Liver (tissue), 9 donors: ENCODE data around the gene SLC4A5. TPM values are rescaled to one million over a fixed set of nuclear protein-coding genes. Genes with fewer than 3 reads are reported as not detected.

Source experiments
- DNase-seq: peaks from one replicate; pipeline ENCODE4 v3.0.0-alpha.2; 2017; ENCODE audit warnings: low spot score
- H3K27ac ChIP-seq, 2 donors: one replicate each; pipeline ENCODE4 v1.7.0; 2013; ENCODE audit warnings: inconsistent platforms in 2 of 2, low read length in 2 of 2, control low read depth in 1 of 2, low read depth in 1 of 2, mild to moderate bottlenecking in 1 of 2
- H3K27me3 ChIP-seq, 4 donors: one replicate each; pipeline versions ENCODE4 v1.6.1 to v1.7.0; 2013; ENCODE audit warnings: low read length in 3 of 4, inconsistent platforms in 1 of 4, mild to moderate bottlenecking in 1 of 4, moderate library complexity in 1 of 4; ENCODE audit not compliant: control insufficient read depth in 4 of 4, insufficient read depth in 4 of 4
- H3K36me3 ChIP-seq, 4 donors: one replicate each; pipeline versions ENCODE4 v1.6.1 to v1.7.0; 2013; ENCODE audit warnings: low read length in 3 of 4, mild to moderate bottlenecking in 3 of 4, low read depth in 1 of 4, moderate library complexity in 1 of 4; ENCODE audit not compliant: control insufficient read depth in 4 of 4, insufficient read depth in 3 of 4
- H3K4me1 ChIP-seq, 4 donors: one replicate each; pipeline versions ENCODE4 v1.6.1 to v1.7.0; 2013; ENCODE audit warnings: low read length in 3 of 4, mild to moderate bottlenecking in 3 of 4, moderate library complexity in 1 of 4; ENCODE audit not compliant: control insufficient read depth in 4 of 4, insufficient read depth in 4 of 4
- H3K4me3 ChIP-seq, 3 donors: one replicate each; pipeline versions ENCODE4 v1.6.1 to v1.7.0; 2013; ENCODE audit warnings: low read length in 3 of 3, control low read depth in 1 of 3, low read depth in 1 of 3, mild to moderate bottlenecking in 1 of 3
- H3K9ac ChIP-seq, 2 donors: one replicate each; pipeline ENCODE4 v1.7.0; 2013; ENCODE audit warnings: low read length in 2 of 2, mild to moderate bottlenecking in 2 of 2, moderate library complexity in 2 of 2, control low read depth in 1 of 2, low read depth in 1 of 2
- H3K9me3 ChIP-seq, 4 donors: one replicate each; pipeline versions ENCODE4 v1.6.1 to v1.7.0; 2013; ENCODE audit warnings: low read length in 3 of 4; ENCODE audit not compliant: control insufficient read depth in 4 of 4
- EGR1 ChIP-seq, 2 donors: IDR thresholded peaks; 2 replicates each; pipeline ENCODE4 v1.6.1; 2016 to 2018; ENCODE audit warnings: antibody characterized with exemption in 2 of 2, low read depth in 2 of 2
- FOXA1 ChIP-seq: IDR thresholded peaks from 2 replicates; pipeline ENCODE4 v1.6.1; 2016; ENCODE audit warnings: antibody characterized with exemption
- FOXA2 ChIP-seq: IDR thresholded peaks from 2 replicates; pipeline ENCODE4 v1.6.1; 2016; ENCODE audit warnings: antibody characterized with exemption
- GABPA ChIP-seq, 2 donors: IDR thresholded peaks in 1 of 2; conservative IDR thresholded peaks in 1 of 2; 2 replicates each; pipeline ENCODE4 v1.6.1; 2016; ENCODE audit warnings: antibody characterized with exemption in 2 of 2, mild to moderate bottlenecking in 1 of 2, moderate library complexity in 1 of 2
- HNF4A ChIP-seq, 2 donors: conservative IDR thresholded peaks; 2 replicates each; pipeline ENCODE4 v1.6.1; 2016; ENCODE audit warnings: antibody characterized with exemption in 2 of 2, mild to moderate bottlenecking in 2 of 2
- HNF4G ChIP-seq: IDR thresholded peaks from 2 replicates; pipeline ENCODE4 v1.6.1; 2016; ENCODE audit warnings: antibody characterized with exemption
- JUND ChIP-seq, 2 donors: IDR thresholded peaks; 2 replicates each; pipeline ENCODE4 v1.6.1; 2016; ENCODE audit warnings: antibody characterized with exemption in 2 of 2
- MAX ChIP-seq: IDR thresholded peaks from 2 replicates; pipeline ENCODE4 v1.6.1; 2016; ENCODE audit warnings: antibody characterized with exemption
- NR2F2 ChIP-seq: IDR thresholded peaks from 2 replicates; pipeline ENCODE4 v1.6.1; 2016; ENCODE audit warnings: antibody characterized with exemption
- RAD21 ChIP-seq, 2 donors: IDR thresholded peaks; 2 replicates each; pipeline ENCODE4 v1.6.1; 2016; ENCODE audit warnings: antibody characterized with exemption in 2 of 2, mild to moderate bottlenecking in 2 of 2
- REST ChIP-seq: IDR thresholded peaks from 2 replicates; pipeline ENCODE4 v1.6.1; 2016; ENCODE audit warnings: antibody characterized with exemption, mild to moderate bottlenecking
- RXRA ChIP-seq, 2 donors: IDR thresholded peaks; 2 replicates each; pipeline ENCODE4 v1.6.1; 2017 to 2018; ENCODE audit warnings: antibody characterized with exemption in 2 of 2, mild to moderate bottlenecking in 1 of 2
- SP1 ChIP-seq: IDR thresholded peaks from 2 replicates; pipeline ENCODE4 v1.6.1; 2018; ENCODE audit warnings: antibody characterized with exemption, mild to moderate bottlenecking
- TAF1 ChIP-seq: conservative IDR thresholded peaks from 2 replicates; pipeline ENCODE4 v1.6.1; 2016; ENCODE audit warnings: antibody characterized with exemption, mild to moderate bottlenecking
- YY1 ChIP-seq: IDR thresholded peaks from 2 replicates; pipeline ENCODE4 v1.6.1; 2016; ENCODE audit warnings: antibody characterized with exemption, mild to moderate bottlenecking
- ZBTB33 ChIP-seq: IDR thresholded peaks from 2 replicates; pipeline ENCODE4 v1.6.1; 2016; ENCODE audit warnings: antibody characterized with exemption
- WGBS: extraction: QIAGEN DNeasy Blood & Tissue Kit; methylation state at CpG from one replicate; pipeline ENCODE4 v1.1.7; 2013; 5-methylcytosine and 5-hydroxymethylcytosine counted together
- polyA plus RNA-seq, 2 donors: library from polyadenylated mRNA; stranded (reverse) in 1 of 2; unstranded in 1 of 2; fragments of 200-250 nt in 1 of 2; fragments of >200 nt in 1 of 2; fragmentation: Nextera tagmentation in 1 of 2; extraction: Ambion mirVana in 1 of 2; gene quantifications; one replicate each; pipeline versions ENCODE4 v1.2.1 to v1.2.3, GENCODE V29; 2013 to 2015
- total RNA-seq, 2 donors: library from RNA; depleted of rRNA; stranded (reverse); fragments of >200 nt; gene quantifications; one replicate each; pipeline ENCODE4 v1.2.3, GENCODE V29; 2014
- TF ChIP-seq, protein P1 (sequence below): IDR thresholded peaks from 2 replicates; pipeline ENCODE4 v1.6.1; 2016; ENCODE audit warnings: antibody characterized with exemption
- TF ChIP-seq, protein P2 (sequence below): fragments of 150-350 bp; IDR thresholded peaks from 2 replicates; pipeline ENCODE4 v1.5.1; 2017; ENCODE audit warnings: improper control_type of control experiment, low read depth, low read length; ENCODE audit not compliant: missing input control
- donor health status: healthy.
- donor health status: healthy.
- donor health status: healthy.
- donor health status: healthy.
- donor health status: healthy.

SLC4A5 gene
- total and polyA plus RNA-seq, 4 donors = 0.12 to 0.50 (median 0.29) TPM

- DNase-seq = no peak
- Histone ChIP-seq H3K27me3 (no peaks in the 10 kb centered on the region), H3K27ac (no peak overlapping the region), H3K4me1 (no peaks in the 10 kb centered on the region), H3K36me3 (no peaks in the 10 kb centered on the region), H3K9ac (no peak overlapping the region), H3K9me3 (no peaks in the 10 kb centered on the region), H3K4me3 (no peak overlapping the region)
- TF ChIP-seq RXRA (IDR thresholded peaks at IDR 0.05) = no peak
- TF ChIP-seq MAX = no peak
- no peak for TF ChIP-seq HNF4G
- TF ChIP-seq JUND (IDR thresholded peaks at IDR 0.05) = no peak
- no peak for TF ChIP-seq NR2F2
- 93% methylated on average over 4 of the region's 4 CpGs for WGBS
These were observed 83.5 kb downstream of the SLC4A5 start for GRCh38 chr2:74259733-74260132.

DNA sequence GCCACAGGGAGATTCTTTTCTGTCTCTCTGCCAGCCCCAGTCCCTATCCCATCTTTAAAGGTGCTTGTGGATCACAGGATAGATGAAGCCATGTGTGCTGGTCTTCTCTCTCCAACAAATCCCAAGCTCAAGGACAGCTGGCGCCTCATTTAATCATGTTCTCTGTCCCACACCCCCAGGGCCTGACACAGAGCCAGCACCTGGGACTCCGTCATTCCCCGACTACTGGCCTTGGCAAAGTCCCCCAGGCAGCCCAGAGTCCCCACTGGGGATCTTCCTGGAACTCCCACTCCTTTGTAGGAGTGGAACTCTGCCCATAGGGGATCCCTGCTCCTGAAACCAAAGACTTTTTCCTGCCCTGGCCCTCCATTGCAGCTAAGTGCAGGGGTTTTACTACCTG, 84.0 kb downstream of the SLC4A5 start:
- H3K9ac ChIP-seq = no peak overlapping the region
- H3K4me1 ChIP-seq = no peaks in the 10 kb centered on the region
- no peak overlapping the region for H3K4me3 ChIP-seq
- 96% methylated on average over 3 of the region's 3 CpGs for WGBS
- no peaks in the 10 kb centered on the region for H3K9me3 ChIP-seq
- H3K36me3 ChIP-seq = no peaks in the 10 kb centered on the region
- no peaks in the 10 kb centered on the region for H3K27me3 ChIP-seq
- TF ChIP-seq JUND (IDR thresholded peaks at IDR 0.05) (no peak), NR2F2 (no peak), EGR1 (IDR thresholded peaks at IDR 0.05; ENCODE audit: low read depth in 2 of 2) (no peak), TAF1 (no peak), MAX (no peak)
- TF ChIP-seq, protein P1, sequence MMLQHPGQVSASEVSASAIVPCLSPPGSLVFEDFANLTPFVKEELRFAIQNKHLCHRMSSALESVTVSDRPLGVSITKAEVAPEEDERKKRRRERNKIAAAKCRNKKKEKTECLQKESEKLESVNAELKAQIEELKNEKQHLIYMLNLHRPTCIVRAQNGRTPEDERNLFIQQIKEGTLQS = no peak
- no peak for DNase-seq
- no peak overlapping the region for H3K27ac ChIP-seq

DNA sequence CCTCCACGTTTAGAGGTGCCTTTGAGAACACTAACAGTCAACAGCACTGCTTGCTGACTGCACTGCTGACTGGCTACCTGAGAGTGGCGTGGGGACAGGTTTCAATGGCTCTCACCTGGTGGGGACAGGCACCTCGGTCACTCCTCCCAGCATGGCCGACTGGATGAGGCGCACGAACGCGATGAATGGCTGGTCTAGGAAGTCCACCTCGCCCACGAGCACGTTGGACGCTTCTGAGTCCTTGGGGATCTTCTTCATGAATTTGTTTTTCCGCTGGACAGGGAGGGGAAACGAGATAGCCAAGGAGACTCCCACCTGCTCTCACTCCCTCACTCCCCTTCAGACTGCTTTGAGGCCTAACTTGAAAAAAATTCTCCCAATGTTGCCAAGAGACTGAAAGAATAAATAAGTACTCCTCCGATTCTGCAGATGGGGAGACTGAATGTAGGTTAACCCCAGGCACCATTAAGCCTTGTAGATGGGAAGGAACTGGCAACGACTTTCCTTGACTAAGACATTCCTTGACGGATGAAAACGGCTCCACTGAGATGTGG, 87.5 kb downstream of the SLC4A5 start:
- H3K4me3 ChIP-seq = no peak overlapping the region
- H3K9me3 ChIP-seq = no peaks in the 10 kb centered on the region
- DNase-seq = no peak
- H3K4me1 ChIP-seq = no peaks in the 10 kb centered on the region
- no peak overlapping the region for H3K9ac ChIP-seq
- no peak overlapping the region for H3K27ac ChIP-seq
- no peak for TF ChIP-seq NR2F2
- no peak for TF ChIP-seq REST
- TF ChIP-seq ZBTB33 = no peak
- TF ChIP-seq, protein P1 = no peak
- TF ChIP-seq RAD21 (IDR thresholded peaks at IDR 0.05) = no peak
- no peak for TF ChIP-seq FOXA2
- no peak for TF ChIP-seq SP1
- TF ChIP-seq FOXA1 = no peak
- TF ChIP-seq EGR1 (IDR thresholded peaks at IDR 0.05; ENCODE audit: low read depth in 2 of 2) = no peak
- TF ChIP-seq TAF1 = no peak
- no peak for TF ChIP-seq JUND (IDR thresholded peaks at IDR 0.05)
- TF ChIP-seq HNF4A (conservative IDR thresholded peaks at IDR 0.05) = no peak
- TF ChIP-seq, protein P2, sequence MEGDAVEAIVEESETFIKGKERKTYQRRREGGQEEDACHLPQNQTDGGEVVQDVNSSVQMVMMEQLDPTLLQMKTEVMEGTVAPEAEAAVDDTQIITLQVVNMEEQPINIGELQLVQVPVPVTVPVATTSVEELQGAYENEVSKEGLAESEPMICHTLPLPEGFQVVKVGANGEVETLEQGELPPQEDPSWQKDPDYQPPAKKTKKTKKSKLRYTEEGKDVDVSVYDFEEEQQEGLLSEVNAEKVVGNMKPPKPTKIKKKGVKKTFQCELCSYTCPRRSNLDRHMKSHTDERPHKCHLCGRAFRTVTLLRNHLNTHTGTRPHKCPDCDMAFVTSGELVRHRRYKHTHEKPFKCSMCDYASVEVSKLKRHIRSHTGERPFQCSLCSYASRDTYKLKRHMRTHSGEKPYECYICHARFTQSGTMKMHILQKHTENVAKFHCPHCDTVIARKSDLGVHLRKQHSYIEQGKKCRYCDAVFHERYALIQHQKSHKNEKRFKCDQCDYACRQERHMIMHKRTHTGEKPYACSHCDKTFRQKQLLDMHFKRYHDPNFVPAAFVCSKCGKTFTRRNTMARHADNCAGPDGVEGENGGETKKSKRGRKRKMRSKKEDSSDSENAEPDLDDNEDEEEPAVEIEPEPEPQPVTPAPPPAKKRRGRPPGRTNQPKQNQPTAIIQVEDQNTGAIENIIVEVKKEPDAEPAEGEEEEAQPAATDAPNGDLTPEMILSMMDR = no peak
- TF ChIP-seq RXRA (IDR thresholded peaks at IDR 0.05) = no peak
- no peak for TF ChIP-seq YY1
- TF ChIP-seq GABPA (IDR thresholded peaks at IDR 0.05 in 1 of 2, conservative IDR thresholded peaks at IDR 0.05 in 1 of 2) = no peak
- TF ChIP-seq HNF4G = no peak
- no peak for TF ChIP-seq MAX
- WGBS = 93% methylated on average over 18 of the region's 18 CpGs
- no peaks in the 10 kb centered on the region for H3K36me3 ChIP-seq
- H3K27me3 ChIP-seq = no peaks in the 10 kb centered on the region
